Stimulated activated CD4-positive, alpha-beta T cell treated with anti-CD3 and anti-CD28 coated beads, TNF-alpha, amount 100 ng/mL, for 1 hour (primary cell): ENCODE data around the gene TAF12.
"Not testable (repeated sequence)": the region's sequence is repeated elsewhere in the genome, so short reads cannot be mapped to it uniquely, and the experiment has no call there.

ENCODE experiments used
- DNase-seq, 3 donors: peaks; one replicate each; pipeline ENCODE4 v3.0.0-alpha.2; 2020; ENCODE audit warnings: low read depth in 3 of 3, low spot score in 1 of 3

Gene TAF12

DNA sequence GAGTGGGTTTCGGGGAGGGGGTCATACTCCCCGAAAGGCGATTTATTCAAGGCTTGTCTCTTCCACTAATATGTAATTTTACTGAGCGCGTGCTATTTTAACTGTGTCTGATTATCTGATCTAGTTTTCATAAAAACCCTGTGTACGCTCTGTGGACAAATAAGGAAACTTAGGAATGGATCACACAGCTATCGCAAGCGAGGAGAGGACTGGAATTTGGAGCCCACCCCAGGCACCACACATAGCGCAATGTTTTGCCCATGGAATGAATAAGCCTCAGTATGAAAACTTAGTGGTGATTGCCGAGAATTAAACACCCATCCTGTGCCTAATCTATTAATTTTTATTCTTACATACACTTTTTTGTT, 60.6 kb downstream of the TAF12 start:
- peak in 1 of 3 donors; percentile 3 for DNase-seq

DNA sequence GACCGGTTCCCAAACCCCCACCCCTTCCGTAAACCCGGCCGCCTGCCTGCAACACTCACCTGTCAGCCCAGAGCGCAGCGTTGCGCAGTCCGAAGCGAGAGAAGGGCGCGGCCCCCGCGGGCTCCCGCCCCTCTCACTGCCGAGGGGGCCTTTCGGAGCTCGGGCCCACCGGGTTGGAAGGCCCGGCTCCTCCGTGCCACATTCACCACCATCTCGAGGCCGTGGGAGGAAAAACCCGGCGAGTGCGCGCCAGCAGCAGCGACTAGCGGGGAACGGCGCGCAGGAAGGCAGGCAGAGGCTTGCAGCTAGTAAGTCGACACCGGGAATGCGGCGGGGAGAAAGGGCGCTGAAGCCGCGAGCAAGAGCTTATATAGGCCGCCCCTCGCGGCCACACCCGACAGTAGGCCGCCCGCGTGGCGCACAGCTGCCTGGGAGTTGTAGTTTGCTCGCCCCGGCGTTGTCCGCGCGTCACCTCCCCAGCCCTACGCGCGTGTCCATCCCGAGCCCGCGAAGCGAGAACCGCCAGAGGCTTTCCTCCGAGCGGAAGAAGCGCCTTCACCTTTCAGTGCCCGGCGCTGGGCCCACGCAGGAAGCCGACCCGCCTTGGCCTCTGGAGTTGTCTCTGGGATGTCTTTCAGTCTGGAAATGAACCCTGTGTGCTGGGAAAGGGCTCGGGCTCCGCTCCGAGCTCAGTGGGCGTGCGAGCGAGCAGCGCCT, 61.2 kb downstream of the TAF12 start:
- peak; percentile 83 to 91 (median 90) for DNase-seq

DNA sequence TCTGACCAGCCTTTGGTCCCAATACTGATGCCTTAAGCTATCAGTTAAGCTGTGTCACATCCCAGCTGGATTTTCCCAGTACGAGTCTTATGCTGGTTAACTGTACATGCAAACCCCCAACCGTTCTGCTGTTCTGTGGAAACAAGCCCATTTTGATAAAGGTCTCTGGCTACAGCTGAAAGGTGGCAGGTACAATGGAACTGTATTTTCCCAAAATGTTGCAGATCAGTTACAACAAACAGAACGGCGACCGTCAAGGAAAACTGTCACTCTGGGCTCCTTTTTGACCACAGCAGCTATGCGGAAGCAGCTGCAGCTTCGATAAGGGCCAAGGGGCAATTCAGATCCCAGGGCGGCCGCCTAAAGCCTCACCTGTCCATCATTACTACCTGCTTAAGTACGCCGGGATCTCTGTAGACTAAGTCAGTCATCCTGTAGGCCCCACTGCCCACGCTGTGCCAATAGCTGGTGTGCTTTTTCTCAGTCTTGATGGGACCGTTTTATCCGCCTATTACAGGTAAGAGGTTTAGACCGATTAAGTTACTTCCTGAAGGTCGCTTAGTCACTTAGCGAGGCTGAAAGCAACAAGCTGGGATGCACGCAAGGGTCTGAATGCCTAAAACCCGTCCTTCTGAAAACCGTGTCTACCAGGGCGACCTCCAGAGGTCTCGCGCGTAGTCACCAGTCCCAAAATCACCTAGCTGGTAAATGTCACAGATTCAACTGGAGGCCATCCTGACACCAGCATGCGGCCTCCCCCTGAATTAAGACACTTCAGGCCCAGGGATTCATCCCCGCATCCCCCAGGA, 61.9 kb downstream of the TAF12 start:
- peak; percentile 22 to 45 (median 32) for DNase-seq

GRCh38 chr1:28579401-28579800, 63.5 kb downstream of the TAF12 start:
- DNase-seq = no peak

DNA sequence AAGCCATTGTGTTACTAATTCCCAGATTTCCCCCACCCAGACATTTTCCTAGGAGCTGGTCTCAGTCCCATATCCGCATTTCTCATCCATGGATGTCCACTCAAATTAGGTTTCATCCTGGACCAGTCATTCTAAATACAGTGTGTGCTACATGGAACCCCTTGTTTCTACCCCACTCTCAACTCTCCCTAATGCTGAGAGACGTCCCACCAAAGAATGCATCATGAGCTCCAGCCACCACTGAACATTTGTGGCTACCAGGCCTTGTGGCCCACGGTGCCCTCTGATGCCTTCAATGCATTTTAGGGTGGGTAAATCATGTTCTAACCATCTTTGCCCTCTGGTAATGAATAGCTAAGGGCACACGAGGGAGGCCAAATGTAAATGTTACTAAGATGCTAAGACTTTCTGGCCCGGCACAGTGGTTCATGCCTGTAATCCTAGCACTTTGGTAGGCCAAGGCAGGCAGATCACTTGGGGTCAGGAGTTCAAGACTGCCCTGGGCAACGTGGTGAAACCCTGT, 64.1 kb downstream of the TAF12 start:
- DNase-seq = no peak

DNA sequence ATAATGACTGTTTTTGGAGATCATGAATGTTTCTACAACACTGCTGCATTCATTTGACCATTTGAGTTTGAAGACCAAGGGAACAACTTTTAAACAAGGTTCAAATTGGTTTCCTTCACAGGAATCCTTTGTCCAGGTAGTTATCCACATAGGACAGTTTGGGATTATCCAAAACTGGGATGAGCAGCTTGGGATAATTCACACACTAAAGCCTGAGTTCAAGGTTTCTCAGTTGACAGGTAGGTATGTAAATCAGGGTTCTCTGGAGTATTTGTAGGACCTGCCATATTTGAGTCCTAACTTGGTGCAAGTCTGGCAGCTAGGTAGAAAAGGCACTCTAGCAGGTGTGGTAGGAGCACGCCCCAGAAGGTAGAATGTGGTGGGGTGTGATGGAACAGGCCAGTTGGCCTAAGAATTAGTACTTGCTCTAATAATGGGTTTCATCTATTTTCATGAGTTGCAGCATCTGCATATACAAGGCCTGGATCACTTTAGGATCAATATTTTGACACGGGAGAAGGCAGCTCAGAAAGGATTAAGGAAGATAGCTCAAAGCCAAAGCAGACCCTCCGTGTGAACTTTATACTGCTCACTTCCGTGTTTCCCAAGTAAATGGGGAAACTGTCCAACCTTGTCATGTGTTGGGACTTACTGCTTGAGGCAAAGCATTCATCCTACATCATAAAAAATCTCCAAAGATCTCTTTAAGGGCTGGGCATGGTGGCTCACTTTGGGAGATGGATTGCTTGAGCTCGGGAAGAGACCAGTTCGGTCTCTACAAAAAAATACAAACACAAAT, 64.9 kb downstream of the TAF12 start:
- peak in 1 of 3 donors; percentile 18 for DNase-seq

- peak in 1 of 3 donors; percentile 34 for DNase-seq
These were observed 65.7 kb downstream of the TAF12 start for GRCh38 chr1:28577052-28577678.

DNA sequence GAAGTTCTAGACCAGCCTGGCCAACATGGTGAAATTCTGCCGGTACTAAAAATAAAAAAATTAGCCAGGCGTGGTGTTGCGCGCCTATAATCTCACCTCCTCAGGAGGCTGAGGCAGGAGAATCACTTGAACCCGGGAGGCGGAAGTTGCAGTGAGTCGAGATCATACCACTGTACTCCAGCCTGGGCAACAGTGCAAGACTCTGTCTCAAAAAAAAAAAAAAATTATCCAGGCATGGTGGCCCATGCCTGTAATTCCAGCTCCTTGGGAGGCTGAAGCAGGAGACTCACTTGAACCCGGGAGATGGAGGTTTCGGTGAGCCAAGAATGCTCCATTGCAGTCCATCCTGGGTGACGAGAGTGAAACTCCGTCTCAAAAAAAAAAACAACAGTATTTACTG, 69.3 kb downstream of the TAF12 start:
- no peak for DNase-seq

- not testable (repeated sequence) for DNase-seq
These were observed 70.0 kb downstream of the TAF12 start for GRCh38 chr1:28572891-28573290.

DNA sequence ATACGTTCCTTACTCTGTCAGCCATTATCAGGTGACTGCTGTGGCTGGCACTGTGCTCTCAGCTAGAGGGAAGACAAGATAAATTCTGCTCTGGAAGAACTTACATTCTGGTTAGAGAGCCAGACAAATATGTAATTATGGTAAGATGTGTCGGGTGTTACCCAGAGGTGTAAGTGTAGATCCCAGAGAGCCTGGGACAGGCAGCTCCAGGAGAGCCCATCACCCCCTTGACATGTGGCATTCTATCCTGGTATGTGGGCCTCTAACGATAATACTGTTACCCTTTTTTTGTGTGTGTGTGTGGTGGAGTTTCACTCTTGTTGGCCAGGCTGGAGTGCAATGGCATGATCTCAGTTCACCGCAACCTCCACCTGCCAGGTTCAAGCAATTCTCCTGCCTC, 71.0 kb downstream of the TAF12 start:
- DNase-seq = no peak

DNA sequence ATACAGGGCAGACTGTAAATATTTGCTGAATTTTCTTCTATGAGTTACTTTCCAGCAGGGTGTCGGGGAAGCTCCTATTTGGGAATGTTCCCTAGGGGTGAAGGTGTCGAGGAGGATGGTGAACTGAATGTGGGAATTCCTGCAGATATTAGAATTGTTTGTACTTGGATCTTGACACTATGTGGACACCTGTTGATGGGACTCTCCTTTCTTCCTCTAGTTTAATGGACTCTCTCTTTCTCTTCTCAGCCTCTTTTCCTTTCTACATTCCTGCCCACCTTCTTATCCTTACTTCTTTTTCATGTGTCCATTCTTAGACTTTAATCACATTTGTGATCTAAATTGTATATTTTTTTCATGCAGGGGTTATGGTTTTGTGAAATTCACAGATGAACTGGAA, 75.9 kb downstream of the TAF12 start:
- no peak for DNase-seq

DNA sequence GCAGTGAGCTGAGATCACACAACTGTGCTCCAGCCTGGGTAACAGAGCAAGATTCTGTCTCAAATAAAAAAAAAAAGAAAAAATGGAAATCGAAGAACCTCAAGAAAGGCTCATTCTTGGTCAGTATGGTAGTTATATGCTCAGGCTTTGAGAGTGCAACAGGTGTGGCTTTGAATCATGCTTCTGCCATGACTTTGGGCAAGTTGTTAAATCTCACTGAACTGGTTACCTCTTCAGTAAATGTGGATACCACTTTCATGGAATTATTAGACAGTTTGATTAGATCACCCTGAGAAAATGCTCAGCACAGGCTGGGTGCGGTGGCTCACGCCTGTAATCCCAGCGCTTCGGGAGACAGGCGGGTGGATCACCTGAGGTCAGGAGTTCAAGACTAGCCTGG, 77.1 kb downstream of the TAF12 start:
- DNase-seq = no peak

DNA sequence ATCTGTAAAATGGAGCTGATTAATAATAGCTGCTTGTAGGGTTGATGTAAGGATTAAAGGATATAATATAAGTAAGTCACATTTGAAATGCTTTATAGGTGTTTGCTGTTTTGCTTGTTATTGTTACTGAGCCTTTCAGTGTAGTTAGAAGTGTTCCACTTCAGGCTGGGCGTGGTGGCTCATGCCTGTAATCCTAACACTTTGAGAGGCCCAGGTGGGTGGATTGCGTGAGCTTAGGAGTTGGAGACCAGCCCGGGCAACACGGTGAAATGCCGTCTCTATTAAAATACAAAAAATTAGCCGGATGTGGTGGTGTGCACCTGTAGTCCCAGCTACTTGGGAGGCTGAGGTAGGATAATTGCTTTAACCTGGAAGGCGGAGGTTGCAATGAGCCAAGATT, 77.8 kb downstream of the TAF12 start:
- no peak for DNase-seq

- DNase-seq = no peak
These were observed 78.6 kb downstream of the TAF12 start for GRCh38 chr1:28564310-28564709.

DNA sequence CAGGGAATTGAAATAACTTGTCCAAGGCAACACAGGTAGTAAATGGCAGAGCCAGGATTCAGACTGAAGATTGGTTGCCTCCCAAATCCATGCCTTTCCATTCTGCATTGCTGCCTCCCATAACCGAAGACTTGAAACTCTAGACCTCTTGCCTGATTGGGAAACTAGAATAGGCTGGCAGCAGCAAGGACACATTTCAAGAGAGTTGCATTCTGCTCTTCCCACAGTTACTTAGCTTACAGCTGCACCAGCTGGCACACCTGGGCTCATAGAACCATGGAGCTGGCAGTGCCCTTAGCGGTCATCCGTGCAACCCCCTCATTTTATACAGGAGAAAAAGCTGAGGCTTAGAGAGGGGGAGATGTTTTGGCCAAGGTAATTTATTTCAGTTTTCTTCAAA, 82.0 kb downstream of the TAF12 start:
- no peak for DNase-seq
